ENCODE measurements around the gene PCGF1. TPM values are rescaled to one million over a fixed set of nuclear protein-coding genes. Genes with fewer than 3 reads are reported as not detected.

PCGF1 gene
- total RNA-seq, 1 experiment from 2014 or later: 39.9 TPM

GRCh38 chr2:74472086-74472944 lies 35.2 kb downstream of the PCGF1 start, which contains the start of gene MRPL53 (continued):
- TF ChIP-seq CTCF (IDR thresholded peaks at IDR 0.05 in 2 of 3, conservative IDR thresholded peaks at IDR 0.05 in 1 of 3; ENCODE audit: borderline replicate concordance in 1 of 3, insufficient read depth in 1 of 3, low read depth in 2 of 3, low read length in 2 of 3) (no peak), POLR2A (IDR thresholded peaks at IDR 0.05; ENCODE audit: borderline replicate concordance, extremely low read depth, insufficient read depth, insufficient read length) (peak; percentile 93)

- no peaks in the 10 kb centered on the region for H4K20me1 ChIP-seq (ENCODE audit: insufficient read depth)
- intact Hi-C loops (cut with micrococcal nuclease): no loop called here
- H3K9me3 ChIP-seq (ENCODE audit: control insufficient read depth in 1 of 2, insufficient read depth in 1 of 2, low read depth in 1 of 2, low read length in 2 of 2): no peaks in the 10 kb centered on the region
- ChIA-PET RAD21 (ENCODE audit: low non-redundant PET in 1 of 2, low total read pairs in 2 of 2, uncharacterized antibody in 2 of 2, unreplicated experiment in 2 of 2) (interaction anchor here in 1 of 2 experiments (0.6 kb wide), 1 partner anchor 14 kb away, joined by 3 read pairs; no protein-coding TSS in a partner anchor), CTCF (interaction anchor here (0.6 to 0.7 kb wide), 3 partner anchors 13 to 345 kb away, joined by 3 to 4 read pairs (median 3); partner anchors contain the start of genes DQX1 and WBP1), POLR2A (interaction anchor here (0.8 to 2.7 kb wide), 4 partner anchors 10 to 58 kb away, joined by 3 to 25 read pairs (median 4); partner anchors contain the start of genes AUP1, CCDC142, HTRA2 and TTC31)
- H2AFZ ChIP-seq (ENCODE audit: low read depth, low read length, poor library complexity, severe bottlenecking): no peak overlapping the region
- BruUV-seq (replicated peaks): no TSS peak
- DNase-seq (ENCODE audit: low read depth, low spot score) (no peak), ATAC-seq (no peak)
- peak overlapping the region; percentile 94 to 96 for H3K4me3 ChIP-seq (replicated peaks in 1 of 2; ENCODE audit: low read depth in 1 of 2, low read length in 2 of 2)
- H3K9me2 ChIP-seq (ENCODE audit: insufficient read depth): no peaks in the 10 kb centered on the region
- TF ChIP-seq CTCF (IDR thresholded peaks at IDR 0.05 in 2 of 3, conservative IDR thresholded peaks at IDR 0.05 in 1 of 3; ENCODE audit: borderline replicate concordance in 1 of 3, insufficient read depth in 1 of 3, low read depth in 2 of 3, low read length in 2 of 3) (no peak), ZNF274 (IDR thresholded peaks at IDR 0.05; ENCODE audit: low read depth, low read length) (no peak), MAX (IDR thresholded peaks at IDR 0.05) (no peak), ATF3 (IDR thresholded peaks at IDR 0.05) (no peak), SIN3A (IDR thresholded peaks at IDR 0.05; ENCODE audit: low read depth) (no peak), TCF7L2 (IDR thresholded peaks at IDR 0.05; ENCODE audit: borderline replicate concordance, extremely low read depth, insufficient read depth, insufficient read length) (no peak), ZBTB33 (IDR thresholded peaks at IDR 0.05; ENCODE audit: extremely low read depth, insufficient replicate concordance, low read length) (no peak), EZH2phosphoT487 (IDR thresholded peaks at IDR 0.05; ENCODE audit: borderline replicate concordance) (no peak), ELF1 (IDR thresholded peaks at IDR 0.05; ENCODE audit: borderline replicate concordance, low read depth) (no peak), CEBPB (IDR thresholded peaks at IDR 0.05; ENCODE audit: low read depth) (no peak), SRF (IDR thresholded peaks at IDR 0.05; ENCODE audit: low read depth) (no peak), EGR1 (IDR thresholded peaks at IDR 0.05; ENCODE audit: low read depth) (no peak), EZH2 (IDR thresholded peaks at IDR 0.05) (no peak)
- H3K27ac ChIP-seq (ENCODE audit: low read depth, low read length): peak overlapping the region; percentile 82
- H3K36me3 ChIP-seq (ENCODE audit: control insufficient read depth in 1 of 2, insufficient read depth in 2 of 2, low read length in 2 of 2): peaks cover 8 to 17% of the 10 kb centered on the region in 2 experiments; a peak in 2 of 4 replicates
- no peaks in the 10 kb centered on the region for H3K27me3 ChIP-seq (ENCODE audit: insufficient read depth, low read length)
- H3K79me2 ChIP-seq (ENCODE audit: insufficient read depth, low read length): peaks cover 10% of the 10 kb centered on the region
- peak overlapping the region; percentile 87 for H3K9ac ChIP-seq (ENCODE audit: low read length)
- peak overlapping the region; percentile 88 for H3K4me2 ChIP-seq (ENCODE audit: low read length)
- H3K4me1 ChIP-seq (ENCODE audit: control insufficient read depth in 1 of 2, insufficient read depth in 2 of 2, low read length in 2 of 2): peaks cover 12 to 18% of the 10 kb centered on the region in 2 experiments; a peak in 3 of 4 replicates
Measured at GRCh38 chr2:74471332-74472065, 36.0 kb downstream of the PCGF1 start.
